Islet of Langerhans (tissue), 1 donor: Measurements from ENCODE around the gene ANO10.

Experiments
- FAIRE-seq: peaks from one replicate; lab custom pipeline; 2011; peaks lifted over from hg19 to GRCh38; lab: Jason Lieb, UNC

Gene ANO10

DNA sequence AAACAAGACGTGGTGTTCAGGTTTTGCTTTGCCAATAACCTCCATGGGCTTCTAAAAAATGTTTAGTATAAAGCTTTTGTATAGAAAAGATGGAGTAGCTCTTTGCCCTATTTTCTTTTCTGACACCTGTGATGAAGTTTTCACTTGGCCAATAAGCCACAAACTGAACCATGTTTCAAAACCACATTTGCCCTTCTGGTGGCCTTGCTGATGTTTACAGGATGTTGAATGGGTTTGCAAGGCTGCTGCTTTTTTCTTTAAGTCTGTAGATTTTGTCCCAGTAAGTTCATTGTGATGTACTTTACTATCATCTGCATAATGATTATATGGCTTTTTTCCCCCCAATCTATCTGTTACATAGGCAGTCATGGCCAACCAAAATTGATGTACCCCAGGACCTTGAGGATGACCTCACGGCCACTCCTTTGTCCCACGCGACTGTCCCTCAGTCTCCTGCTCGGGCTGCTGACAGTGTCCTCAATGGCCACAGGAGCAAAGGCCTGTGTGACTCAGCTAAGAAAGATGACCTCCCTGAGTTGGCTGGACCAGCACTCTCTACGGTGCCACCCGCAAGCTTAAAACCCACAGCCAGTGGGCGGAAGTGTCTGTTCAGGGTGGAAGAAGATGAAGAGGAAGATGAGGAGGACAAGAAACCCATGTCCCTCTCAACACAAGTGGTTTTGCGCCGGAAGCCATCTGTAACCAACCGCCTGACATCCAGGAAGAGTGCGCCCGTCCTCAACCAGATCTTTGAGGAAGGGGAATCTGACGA lies 274.6 kb downstream of the ANO10 start:
- FAIRE-seq, result no peak

DNA sequence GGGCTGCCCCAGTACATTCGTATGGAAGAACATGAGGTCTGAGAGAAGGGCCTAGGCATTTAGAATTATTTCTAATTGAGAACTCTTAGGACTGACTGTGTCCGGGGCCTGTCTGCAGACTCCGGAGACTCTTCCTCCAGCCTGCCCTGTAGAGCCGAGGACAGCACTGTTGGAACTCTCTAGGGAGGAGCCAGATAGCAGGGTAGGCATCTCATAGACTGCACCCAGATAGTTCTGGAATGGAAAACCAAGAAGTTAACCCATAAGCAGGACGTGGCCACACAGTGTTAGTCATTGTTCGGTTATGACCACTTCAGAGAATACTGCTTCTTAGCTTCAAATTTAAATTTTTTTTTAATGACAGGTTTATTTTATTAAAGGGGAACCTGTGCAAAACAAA lies 275.9 kb downstream of the ANO10 start:
- FAIRE-seq, result no peak

DNA sequence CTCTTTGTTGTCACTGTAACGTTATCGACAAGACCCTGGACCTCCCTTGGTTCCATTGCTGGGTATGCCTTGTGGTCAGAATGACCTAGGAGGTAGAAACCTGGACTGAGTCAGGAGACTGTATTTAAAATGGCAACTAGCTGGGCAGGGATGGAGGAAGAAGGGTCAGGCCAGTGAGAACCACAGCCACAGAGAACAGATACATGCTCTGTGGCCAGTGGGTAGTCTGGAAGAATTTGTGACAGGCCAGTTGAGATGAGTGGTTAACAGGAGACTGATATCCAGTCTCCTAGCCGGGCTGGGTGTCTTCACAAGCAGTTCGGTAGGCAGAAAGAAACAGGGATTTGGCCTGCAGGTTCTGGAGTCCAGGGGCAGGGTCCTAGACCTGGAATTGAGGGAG lies 276.6 kb downstream of the ANO10 start:
- FAIRE-seq, result no peak

DNA sequence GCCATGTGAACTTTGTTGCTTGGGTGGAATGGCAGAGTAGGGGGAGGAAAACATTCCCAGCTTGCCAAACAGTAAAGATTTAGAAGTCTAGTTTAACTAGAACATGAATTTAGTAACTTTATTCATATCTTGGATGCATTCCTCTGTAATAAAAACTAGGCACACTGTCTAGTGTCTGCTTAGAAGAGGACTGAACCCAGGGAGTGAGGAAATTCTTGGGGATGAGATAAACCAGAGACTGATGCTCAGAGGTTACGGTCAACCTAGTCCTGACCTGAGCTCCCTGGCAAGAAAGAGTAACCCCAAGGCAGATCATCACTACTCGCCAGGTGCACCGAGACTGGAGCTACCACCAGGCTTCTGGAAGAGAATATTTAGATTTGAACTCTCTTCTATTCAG lies 277.3 kb downstream of the ANO10 start:
- FAIRE-seq, result no peak

DNA sequence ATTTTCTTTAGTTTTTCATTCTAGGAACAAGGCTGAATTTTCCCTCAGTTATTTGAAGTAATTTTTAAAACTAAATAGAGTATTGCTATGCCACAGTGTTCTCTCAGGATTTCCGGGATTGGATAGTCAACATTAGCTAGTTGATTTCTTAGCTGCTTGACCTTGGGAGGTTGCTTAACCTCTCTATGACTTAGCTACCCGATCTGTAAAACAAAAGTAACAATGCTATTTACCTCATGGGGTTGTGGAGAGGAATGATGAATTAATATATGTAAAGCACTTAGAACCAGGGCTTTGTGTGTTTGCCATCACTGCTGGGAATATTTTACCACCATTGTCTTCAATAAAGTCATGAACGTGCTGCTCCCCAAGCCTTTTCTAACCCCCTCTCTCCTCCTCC lies 278.0 kb downstream of the ANO10 start:
- no peak for FAIRE-seq

DNA sequence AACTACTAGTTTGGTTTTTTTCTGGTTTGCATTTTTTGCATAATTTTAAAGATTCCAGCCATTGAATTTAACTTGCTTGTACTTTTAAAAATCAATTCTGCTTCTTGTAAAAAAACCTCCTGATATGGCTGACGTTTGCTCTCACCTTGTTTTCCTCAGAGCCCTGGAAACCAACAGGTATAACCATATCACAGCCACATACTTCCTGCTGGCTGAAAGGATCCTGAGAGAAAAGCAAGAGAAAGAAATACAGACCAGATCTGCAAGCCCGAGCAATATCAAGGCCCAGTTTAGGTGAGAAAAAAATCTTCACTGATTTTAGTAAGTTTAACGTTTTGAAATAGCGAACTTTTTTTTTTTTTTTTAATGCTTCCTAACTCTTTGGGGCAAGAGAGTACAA lies 278.6 kb downstream of the ANO10 start:
- FAIRE-seq, result no peak

DNA sequence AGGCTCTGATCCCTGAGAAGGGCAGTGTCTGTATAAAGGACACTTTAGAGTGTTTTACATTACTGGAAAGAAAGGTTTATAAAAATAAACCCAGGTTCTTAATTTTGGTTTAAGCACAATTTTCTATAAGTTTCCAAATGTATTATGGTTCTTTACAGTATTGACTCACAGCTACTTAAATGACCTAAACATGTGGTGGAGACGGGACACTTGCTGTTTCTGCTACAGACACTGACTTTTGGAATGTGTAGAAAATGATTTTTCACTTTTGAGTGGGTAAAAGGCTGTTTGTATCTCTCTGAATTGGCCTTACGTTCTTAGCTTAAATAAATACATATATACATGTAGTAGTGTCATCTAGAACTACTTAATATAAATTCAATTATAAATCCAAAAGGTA lies 280.0 kb downstream of the ANO10 start:
- FAIRE-seq, result no peak

DNA sequence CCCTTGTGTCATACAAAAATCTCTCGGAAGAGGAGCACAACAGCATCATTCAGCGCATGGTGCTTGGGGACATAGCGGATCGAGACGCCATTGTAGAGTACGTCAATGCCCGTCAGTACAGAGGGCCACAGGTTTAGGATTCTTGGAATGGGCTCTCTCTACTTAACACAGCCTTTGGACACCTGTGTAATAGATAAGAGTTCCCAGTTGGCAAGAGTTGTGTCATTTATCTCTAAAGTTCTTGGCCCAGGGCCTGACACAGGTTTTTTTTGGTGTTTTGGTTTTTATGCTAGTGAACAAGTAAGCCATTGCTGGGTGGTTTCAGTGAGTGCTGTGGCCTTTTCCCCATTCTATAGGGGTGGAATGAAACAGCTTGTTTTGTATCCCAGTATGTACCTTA lies 281.4 kb downstream of the ANO10 start:
- no peak for FAIRE-seq

DNA sequence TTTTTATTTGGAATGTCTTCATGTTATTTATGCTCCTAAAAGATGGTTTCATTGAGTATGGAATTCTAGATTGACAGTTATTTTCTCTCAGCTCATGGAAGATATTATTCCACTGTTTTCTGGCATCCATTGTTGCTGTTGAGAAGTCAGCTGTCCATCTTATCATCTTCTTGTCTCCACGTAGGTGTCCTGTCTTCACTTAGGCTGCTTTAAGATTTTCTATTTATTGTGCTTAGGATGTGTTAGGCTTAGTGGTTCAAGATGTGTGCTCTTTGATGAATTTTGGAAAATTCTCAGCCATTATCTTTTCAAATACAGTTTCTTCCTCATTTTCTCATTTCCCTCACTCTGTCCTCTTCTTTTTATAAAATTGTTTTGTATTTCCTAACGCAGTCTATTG lies 283.5 kb downstream of the ANO10 start:
- FAIRE-seq, result no peak

DNA sequence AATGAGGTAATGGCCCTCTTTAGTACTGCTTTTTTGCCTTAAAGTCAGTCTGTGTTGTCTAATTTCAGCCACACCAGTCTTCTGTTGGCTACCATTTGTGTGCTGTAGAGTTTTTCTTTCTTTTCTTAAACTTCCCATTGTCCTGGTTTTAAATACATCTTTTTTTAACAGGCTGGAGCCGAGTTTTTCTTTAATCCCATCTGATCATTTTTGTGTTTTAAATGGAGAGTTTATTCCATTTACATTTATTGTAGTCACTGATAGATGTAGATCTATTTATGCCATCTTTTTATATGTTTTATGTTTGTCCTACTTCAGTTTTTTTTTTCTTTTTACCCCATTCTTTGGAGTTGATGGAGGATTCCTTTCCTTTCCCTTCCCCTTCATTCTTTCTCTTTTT lies 286.0 kb downstream of the ANO10 start:
- FAIRE-seq, result no peak

DNA sequence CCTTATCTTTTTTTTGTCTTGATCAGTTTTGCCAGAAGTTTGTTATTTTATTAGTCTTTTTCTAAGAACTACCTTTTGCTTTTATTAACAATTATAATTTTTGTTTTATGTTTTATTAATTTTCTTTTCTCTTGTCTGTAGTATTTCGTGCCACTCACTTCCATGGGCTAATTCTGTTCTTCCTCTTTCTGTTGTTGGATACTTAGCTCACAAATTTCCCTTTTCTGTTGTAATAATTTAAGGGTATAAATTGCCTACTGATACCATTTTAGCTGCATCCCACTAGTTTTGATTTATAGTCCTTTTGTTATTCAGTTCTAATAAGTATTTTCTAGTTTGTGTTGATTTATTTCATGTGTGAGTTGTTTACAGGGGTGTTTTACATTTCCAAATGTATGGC lies 286.8 kb downstream of the ANO10 start:
- no peak for FAIRE-seq

DNA sequence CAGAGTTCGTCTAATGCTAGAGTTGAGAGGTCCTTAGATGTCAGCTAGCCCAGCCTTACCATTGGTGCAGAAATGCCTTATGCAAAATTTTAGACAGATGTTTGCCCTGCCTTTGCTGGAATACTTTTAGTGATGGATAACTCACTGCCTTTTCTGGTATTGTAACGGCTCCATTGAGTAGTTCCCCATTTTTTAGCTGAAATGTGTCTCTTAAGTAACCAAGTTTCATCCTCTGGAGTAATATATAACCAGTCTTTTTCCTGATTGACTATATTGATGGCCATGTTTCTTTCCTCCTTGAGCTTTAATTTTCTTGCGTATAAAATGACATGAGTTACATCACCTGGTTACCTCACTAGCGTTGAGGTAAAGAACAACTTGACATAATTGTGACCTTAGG lies 290.4 kb downstream of the ANO10 start:
- FAIRE-seq, result no peak

DNA sequence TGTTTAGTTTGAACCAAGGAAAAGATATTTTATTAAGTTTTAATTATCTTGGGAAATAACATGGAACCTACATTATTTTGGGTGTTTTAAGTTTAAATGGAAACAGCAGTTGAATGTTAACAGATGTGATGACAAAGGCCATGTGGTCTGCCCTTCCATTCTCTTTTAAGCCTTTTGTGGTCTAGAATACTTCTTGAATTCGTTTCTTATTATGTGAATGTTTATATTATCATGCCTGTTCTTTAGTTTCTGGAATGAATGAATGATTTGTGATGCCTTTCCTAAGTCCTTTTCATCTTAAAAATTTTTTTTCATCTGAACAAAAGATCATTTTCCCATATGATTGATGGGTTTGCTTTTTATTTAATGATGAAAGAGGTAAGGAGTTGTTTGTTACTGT lies 290.8 kb downstream of the ANO10 start:
- no peak for FAIRE-seq

DNA sequence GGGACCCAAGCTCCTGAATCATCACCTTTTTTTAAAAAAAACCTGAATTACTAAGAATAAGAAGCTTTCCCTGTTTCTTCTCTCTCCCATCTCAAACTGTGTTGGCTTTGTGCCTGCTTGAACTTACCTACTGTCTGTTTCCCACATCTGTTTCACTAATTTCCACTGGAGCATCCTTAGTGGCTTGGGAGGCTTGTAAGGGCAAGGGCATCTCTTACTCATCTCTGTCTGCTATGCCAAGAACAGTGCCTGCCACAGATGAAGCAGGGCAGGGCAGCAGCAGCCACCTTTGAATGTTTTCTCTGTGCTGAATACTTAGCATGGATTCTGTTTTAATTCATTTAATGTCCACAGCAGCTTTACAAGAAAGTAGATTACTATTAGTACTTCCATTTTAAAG lies 293.2 kb downstream of the ANO10 start:
- FAIRE-seq, result no peak

DNA sequence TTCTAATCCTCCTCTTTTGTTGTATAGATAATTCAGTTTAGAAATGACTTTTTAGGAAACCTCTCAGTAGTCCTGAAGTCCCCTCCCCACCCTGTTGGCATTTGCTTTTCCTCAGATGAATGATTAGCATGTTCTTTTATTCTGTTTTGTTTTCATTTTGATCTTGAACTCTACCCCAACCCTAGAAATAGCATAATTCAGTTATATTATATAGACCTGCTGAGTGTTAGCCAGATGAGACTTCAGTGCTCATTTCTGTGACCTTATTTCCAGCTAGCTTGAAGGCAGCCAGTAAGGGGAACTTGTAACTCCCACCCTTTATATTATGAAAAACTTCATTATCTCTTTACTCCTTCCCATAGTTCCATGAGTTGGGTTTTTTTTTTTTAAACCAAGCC lies 294.2 kb downstream of the ANO10 start:
- FAIRE-seq, result no peak

DNA sequence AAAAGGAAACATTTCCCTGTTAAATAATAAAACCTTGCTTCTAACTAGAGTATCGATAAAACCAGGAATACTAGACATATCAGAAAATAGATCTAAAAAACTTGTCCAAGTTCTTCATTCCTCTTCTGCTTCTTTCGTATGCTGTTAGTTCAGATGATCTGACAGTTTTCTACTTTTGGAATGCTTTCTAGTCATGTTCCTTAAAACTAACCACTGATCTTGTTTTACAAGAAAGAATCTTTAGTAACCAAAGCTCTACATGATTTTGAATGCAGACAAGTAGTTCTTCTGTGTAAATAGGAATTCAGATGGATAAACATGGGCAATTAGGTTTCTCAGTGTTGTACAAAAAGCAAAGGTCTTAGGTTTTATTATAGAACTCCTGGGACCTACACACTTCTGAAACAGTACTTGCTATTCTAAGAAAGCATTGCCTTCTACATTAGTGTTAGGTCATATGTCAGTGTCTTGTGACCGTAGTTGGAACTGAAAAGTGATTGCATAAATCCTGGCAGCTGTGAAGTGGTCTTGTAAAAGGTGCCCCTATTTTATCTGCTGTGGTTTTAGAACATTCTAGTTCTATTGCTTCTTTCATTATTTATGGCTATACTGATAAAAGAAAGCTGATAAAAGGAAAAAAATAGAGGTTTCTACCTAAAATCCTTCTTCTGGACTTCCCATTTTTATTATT lies 294.8 kb downstream of the ANO10 start:
- peak; percentile 60 for FAIRE-seq

DNA sequence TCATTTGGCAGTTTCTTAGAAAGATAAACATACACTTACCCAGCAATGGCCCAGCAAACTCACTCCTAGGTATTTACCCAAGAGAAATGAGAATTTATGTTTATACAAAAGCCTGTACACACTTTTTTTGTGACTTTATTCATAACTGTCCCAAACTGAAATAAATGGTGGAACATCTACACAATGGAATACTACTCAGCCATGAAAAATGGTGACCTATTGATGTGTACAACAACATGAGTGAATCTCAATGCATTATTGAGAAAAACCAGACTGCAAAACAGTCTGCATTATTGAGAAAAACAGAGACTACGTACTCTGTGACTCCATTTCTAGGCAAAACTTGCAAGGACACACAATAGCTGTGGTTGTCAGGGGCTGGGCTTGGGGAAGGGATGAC lies 298.3 kb downstream of the ANO10 start:
- no peak for FAIRE-seq

DNA sequence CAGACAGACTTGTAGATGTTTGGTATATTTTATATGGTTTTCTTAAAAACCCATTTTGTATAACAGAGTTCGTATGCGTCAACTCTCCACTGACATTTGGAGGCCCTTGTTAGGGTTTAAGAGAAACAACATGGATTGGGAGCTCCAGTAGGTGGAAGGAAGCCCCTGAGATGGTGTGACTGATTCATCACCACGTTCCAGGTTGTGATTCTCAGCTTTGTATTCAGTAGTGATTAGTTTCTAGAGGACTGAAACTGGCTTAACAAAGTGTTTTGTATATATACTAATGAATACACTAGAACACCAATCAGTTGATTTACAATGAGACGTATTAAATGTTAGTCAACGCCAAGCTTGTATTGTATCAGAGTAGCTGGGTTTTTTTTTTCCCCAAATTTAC lies 301.5 kb downstream of the ANO10 start:
- no peak for FAIRE-seq

DNA sequence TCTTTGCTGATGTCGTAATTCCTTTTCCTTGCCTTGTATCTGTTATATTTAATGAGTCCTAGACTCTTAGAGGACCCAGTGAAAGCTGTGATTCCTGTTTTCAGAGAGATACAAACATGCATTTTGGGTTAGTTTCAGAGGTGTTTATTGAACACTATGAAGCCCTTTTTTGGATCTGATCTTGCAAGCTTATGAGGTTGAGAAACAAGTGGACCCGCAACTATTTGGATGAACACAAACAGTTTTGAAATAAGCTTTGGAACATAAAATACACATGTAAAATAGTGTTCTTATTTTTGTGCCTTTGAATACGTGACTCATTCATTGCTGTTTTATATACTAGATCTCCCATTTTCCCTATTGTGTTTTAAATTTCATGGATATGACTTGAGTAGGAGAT lies 302.0 kb downstream of the ANO10 start:
- no peak for FAIRE-seq

DNA sequence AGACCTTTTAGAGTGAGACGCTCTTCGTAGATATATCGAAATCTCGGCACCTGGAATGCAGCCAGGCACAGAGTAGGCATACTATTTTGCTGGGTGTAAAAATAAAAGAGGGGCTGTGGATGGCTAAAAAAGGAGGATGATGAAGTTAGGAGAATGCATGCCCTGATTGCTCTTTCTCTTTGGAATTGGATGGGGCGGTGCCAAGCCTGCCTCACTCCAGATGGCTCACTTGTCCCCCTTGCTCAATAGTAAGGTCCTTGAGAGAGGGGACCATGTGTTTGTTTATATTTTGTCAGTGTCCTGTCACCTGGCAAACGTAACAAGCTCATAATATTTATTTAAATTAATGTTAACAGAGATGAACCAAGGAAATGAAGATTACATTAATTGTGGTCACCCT lies 302.4 kb downstream of the ANO10 start:
- FAIRE-seq, result no peak

DNA sequence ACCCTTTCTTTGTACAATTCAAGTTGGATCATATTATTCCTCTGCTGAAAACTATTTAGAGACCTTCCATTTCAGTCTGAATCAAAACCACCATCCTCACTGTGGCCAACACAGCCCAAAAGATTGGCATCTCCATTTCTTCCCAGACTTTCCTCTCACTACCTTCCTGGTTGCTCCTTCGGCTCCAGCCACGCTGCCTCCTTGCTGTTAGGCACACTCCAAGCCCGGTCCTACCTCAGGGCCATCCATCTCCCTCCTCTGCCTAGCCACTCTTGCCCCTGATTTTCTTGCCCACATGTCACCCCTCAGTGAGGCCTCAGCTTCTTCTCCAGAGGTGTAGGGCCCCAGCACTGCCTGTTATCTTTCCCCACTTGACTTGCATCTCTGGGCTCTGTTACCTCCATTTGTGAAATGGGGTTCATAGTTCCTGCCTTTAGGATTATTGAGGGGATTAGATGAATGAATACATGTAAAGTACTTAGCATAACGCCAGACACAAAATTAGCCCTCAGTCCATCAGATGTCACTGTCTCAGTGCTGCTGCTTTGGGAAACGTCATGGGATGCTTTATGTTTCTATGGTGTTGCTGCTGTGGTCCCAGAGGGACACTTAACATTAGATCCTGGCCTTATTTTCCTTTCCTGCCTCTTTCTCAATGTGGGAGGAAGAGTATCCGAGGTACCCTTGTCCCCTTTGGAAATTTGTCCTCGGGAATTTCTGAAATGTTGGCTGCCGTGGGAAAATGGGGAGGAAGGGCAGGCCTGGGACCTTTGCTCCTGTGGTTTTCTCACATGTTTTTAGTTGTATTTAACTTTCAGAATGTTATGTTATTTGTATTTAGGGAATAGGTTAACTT lies 304.1 kb downstream of the ANO10 start:
- no peak for FAIRE-seq

DNA sequence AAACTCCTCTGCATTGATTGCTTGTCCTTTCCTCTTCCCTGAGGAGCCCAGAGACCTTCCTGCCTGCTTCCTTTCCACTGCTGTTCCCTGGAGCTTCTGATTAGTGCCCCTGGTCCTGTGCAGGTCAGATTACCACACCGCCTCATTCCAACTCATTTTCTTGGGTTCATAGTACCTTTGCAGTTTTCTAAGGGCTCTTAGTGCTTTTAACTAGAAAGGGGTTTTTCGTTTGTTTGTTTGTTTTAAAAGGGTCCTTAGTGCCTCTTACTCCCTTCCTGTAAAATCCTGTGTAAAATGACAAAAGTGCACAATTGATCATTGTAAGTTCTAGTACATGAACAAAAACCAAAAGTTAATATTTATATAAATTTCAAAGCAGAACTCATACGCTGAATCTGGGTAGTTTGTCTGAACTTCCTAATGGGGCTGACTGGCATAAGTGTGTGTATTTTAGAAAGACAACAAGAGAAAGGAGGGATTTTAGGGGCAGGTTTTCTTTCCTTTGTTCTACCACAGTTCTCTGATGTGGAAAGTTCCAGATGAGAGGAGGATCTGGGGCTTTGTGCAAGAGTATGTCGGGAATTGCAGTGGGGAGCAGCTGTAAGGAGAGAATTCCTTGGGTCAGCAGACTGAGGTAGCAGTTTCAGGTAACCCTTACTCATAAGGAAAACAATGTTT lies 304.9 kb downstream of the ANO10 start:
- FAIRE-seq, result peak; percentile 33
